RWPE2 (cell line): Measurements from ENCODE around the gene INHBB.

ENCODE experiments used
- ATAC-seq: fragments of 200-7000 bp; cut with Tn5 transposase; 3 replicates; pipeline ENCODE4 v1.9.1; 2021; ENCODE audit warnings: low read depth
- DNase-seq: peaks from one replicate; pipeline ENCODE4 v3.0.0-alpha.2; 2020; ENCODE audit warnings: low spot score
- H3K27ac ChIP-seq: fragments of 450-650 bp; 2 replicates; pipeline ENCODE4 v1.5.1; 2017; ENCODE audit warnings: mild to moderate bottlenecking; ENCODE audit not compliant: poor library complexity, severe bottlenecking
- H3K27me3 ChIP-seq: fragments of 250-450 bp; sonication (Bioruptor Pico); 2 replicates; pipeline ENCODE4 v1.5.1; 2021; ENCODE audit warnings: mild to moderate bottlenecking, moderate library complexity; ENCODE audit not compliant: insufficient read depth, poor library complexity, severe bottlenecking
- H3K36me3 ChIP-seq: fragments of 250-450 bp; sonication (Bioruptor Pico); 2 replicates; pipeline ENCODE4 v1.5.1; 2020; ENCODE audit warnings: low read depth, mild to moderate bottlenecking, moderate library complexity
- H3K4me1 ChIP-seq: fragments of 250-450 bp; sonication (Bioruptor Pico); 2 replicates; pipeline ENCODE4 v1.5.1; 2021; ENCODE audit warnings: mild to moderate bottlenecking, moderate library complexity; ENCODE audit not compliant: insufficient read depth, poor library complexity, severe bottlenecking
- H3K4me3 ChIP-seq: fragments of 250-450 bp; sonication (Bioruptor Pico); 2 replicates; pipeline ENCODE4 v1.5.1; 2021; ENCODE audit warnings: mild to moderate bottlenecking, moderate library complexity; ENCODE audit not compliant: severe bottlenecking
- H3K9me3 ChIP-seq: fragments of 250-450 bp; sonication (Bioruptor Pico); 2 replicates; pipeline ENCODE4 v1.5.1; 2021; ENCODE audit warnings: mild to moderate bottlenecking, moderate library complexity; ENCODE audit not compliant: severe bottlenecking
- CTCF ChIP-seq: fragments of 450-650 bp; IDR thresholded peaks from one replicate; pipeline ENCODE4 v1.5.1; 2017; ENCODE audit warnings: mild to moderate bottlenecking, moderate library complexity; ENCODE audit not compliant: poor library complexity, severe bottlenecking

The INHBB gene

GRCh38 chr2:120300385-120300784 is 45.6 kb upstream of the INHBB start:
- Histone ChIP-seq H3K4me1 (no peaks in the 10 kb centered on the region), H3K36me3 (peaks cover 9% of the 10 kb centered on the region), H3K4me3 (no peak overlapping the region), H3K9me3 (no peaks in the 10 kb centered on the region), H3K27me3 (no peaks in the 10 kb centered on the region), H3K27ac (no peak overlapping the region)
- no peak for ATAC-seq
- TF ChIP-seq CTCF: no peak
- no peak for DNase-seq

- no peak for DNase-seq
- no peaks in the 10 kb centered on the region for H3K27me3 ChIP-seq
- ATAC-seq: no peak
- no peak for TF ChIP-seq CTCF
- no peaks in the 10 kb centered on the region for H3K4me1 ChIP-seq
- peaks cover under 1% of the 10 kb centered on the region; the same call in 1 of the 2 replicates for H3K36me3 ChIP-seq
- no peaks in the 10 kb centered on the region for H3K9me3 ChIP-seq
- H3K4me3 ChIP-seq: no peak overlapping the region
- no peak overlapping the region for H3K27ac ChIP-seq
Measured at GRCh38 chr2:120301284-120301683, 44.7 kb upstream of the INHBB start.

GRCh38 chr2:120302301-120302700 is 43.6 kb upstream of the INHBB start:
- Histone ChIP-seq H3K4me1 (no peaks in the 10 kb centered on the region), H3K36me3 (no peaks in the 10 kb centered on the region), H3K9me3 (no peaks in the 10 kb centered on the region), H3K27ac (no peak overlapping the region), H3K4me3 (no peak overlapping the region), H3K27me3 (no peaks in the 10 kb centered on the region)
- ATAC-seq: no peak
- no peak for TF ChIP-seq CTCF
- no peak for DNase-seq

DNA sequence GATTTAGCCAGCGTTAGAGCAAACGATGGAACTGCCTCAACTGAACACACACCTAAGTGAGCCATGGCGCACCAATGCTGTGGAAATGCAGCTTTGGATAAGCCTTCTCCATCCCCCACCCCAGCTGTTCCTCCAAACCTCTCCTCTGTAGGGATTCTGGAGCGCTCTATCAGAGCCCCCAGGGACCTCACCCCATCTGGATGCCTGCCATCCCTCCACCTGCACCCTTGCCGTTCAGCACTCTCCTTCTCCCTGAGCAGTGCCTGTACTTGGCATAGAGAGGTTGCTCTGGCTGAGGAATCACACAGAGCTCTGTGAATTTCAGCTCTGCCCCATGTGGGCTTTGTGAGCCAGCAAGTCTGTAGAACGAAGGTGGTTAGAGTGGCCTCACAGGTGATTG is 42.8 kb upstream of the INHBB start:
- no peak for ATAC-seq
- no peak for TF ChIP-seq CTCF

DNA sequence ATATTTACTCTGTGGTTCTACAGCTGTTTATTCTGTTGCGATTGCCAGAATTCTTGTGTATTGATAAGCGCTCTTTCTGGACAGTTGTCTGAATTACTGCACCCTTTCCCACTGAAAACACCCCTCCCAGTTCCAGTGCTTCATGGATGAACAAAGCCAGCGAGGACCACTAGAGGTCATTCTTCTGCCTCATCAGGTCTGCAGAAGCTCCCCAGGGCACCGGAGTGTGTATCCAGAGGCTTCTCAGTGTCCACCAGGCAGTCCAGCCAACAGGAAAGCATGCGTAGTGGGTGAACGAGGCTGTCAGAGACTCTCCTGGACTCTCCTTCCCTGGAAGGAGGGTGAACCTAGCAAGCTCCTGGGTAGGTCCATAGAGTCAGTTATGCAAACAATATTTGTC is 40.6 kb upstream of the INHBB start:
- no peaks in the 10 kb centered on the region for H3K36me3 ChIP-seq
- no peak overlapping the region for H3K27ac ChIP-seq
- H3K4me1 ChIP-seq: no peaks in the 10 kb centered on the region
- no peaks in the 10 kb centered on the region for H3K27me3 ChIP-seq
- no peak overlapping the region for H3K4me3 ChIP-seq
- ATAC-seq: no peak
- no peak for DNase-seq
- no peaks in the 10 kb centered on the region for H3K9me3 ChIP-seq
- TF ChIP-seq CTCF: peak; percentile 36

More for the DNA sequence above, 42.8 kb upstream of the INHBB start:
- H3K27me3 ChIP-seq: no peaks in the 10 kb centered on the region
- H3K36me3 ChIP-seq: no peaks in the 10 kb centered on the region
- H3K4me1 ChIP-seq: no peaks in the 10 kb centered on the region
- DNase-seq: no peak
- no peak overlapping the region for H3K4me3 ChIP-seq
- no peaks in the 10 kb centered on the region for H3K9me3 ChIP-seq
- H3K27ac ChIP-seq: no peak overlapping the region
